GM12891 (cell line): ENCODE measurements around the gene ZIC1.

ENCODE experiments used
- PAX5 ChIP-seq: IDR thresholded peaks from 2 replicates; pipeline ENCODE4 v1.6.1; 2011; ENCODE audit warnings: low read length, moderate library complexity, mild to moderate bottlenecking; ENCODE audit not compliant: insufficient read depth, severe bottlenecking
- POLR2A ChIP-seq: IDR thresholded peaks from 2 replicates; pipeline ENCODE4 v1.6.1; 2011; ENCODE audit warnings: low read depth, low read length, control low read depth
- POLR2AphosphoS5 ChIP-seq: IDR thresholded peaks from 2 replicates; pipeline ENCODE4 v1.6.1; 2011; ENCODE audit warnings: low read depth, low read length, control low read depth
- POU2F2 ChIP-seq: IDR thresholded peaks from 2 replicates; pipeline ENCODE4 v1.6.1; 2011; ENCODE audit warnings: low read depth, mild to moderate bottlenecking, control low read depth, low read length, moderate library complexity
- SPI1 ChIP-seq: IDR thresholded peaks from 2 replicates; pipeline ENCODE4 v1.6.1; 2011; ENCODE audit warnings: low read depth, low read length, control low read depth
- TAF1 ChIP-seq: IDR thresholded peaks from 2 replicates; pipeline ENCODE4 v1.6.1; 2011; ENCODE audit warnings: low read depth, low read length, control low read depth

- TF ChIP-seq POLR2A (no peak), POLR2AphosphoS5 (no peak), TAF1 (no peak), PAX5 (no peak), SPI1 (no peak), POU2F2 (no peak)
Observed at GRCh38 chr3:147371771-147372340, 37.3 kb upstream of the ZIC1 start.
